GM04504 (cell line): Measurements from ENCODE around the gene GIPC2.
A peak's percentile ranks its signal among the peaks of the same experiment; 100 is the strongest.
"Not testable (repeated sequence)": the region's sequence is repeated elsewhere in the genome, so short reads cannot be mapped to it uniquely, and the experiment has no call there.

ENCODE experiments used
- DNase-seq: peaks from one replicate; pipeline ENCODE4 v3.0.0-alpha.2; 2012; ENCODE audit warnings: low read depth

The GIPC2 gene

DNA sequence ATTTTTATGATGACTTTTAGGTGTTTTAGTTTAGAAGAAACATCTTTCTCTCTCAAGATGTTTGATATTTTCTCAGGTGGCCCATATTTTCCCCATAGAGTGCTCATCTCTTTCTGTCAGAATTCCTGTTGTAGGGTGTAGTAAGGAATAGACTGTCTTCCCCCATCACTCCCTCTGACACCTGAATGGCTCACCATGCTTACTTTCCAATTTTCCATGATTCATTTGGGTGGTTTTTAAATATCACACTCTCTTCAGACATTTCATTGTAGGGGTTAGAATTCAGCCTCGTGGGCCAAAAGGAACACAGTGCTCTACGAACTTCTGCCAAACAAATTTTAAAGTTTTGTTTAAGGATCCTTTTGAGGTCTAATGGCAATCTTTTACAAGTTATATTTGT is 24.0 kb downstream of the GIPC2 start:
- DNase-seq = no peak

DNA sequence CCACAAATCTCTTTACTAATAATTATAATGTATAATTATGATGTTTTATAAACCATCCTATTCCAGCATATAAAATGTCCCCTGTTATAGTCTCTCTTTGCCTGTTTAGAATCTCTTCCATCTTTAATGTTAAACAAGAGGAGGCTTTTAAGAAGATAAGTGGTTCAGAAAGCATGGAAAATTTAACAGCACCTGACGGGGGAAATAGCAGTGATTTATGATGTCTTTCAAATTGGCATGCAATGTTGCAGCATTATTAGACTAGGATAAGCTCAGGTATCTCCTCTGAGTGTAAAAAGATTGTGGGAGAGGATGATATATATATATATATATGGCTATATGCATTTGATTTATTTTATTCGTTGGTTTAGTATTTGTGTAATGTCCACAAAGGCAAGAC is 24.4 kb downstream of the GIPC2 start:
- no peak for DNase-seq

DNA sequence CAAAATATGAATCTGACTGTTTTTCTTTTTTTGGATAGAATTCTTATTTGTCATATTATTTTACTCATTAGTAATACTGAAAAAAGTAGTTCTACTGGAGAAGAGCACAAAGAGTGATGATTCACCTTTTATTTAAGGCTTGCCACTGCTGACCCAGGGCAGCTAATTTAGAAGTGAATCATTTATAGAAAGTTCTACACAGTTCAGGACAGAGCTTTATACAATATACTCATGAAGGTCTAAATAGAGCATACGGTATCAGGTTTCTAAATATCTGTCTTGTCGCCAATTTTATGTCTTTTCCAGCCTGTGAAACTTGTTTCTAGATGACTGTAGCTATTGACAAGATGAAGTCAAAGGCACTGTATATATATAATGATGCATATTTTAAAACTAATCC is 25.0 kb downstream of the GIPC2 start:
- DNase-seq = peak; percentile 53

DNA sequence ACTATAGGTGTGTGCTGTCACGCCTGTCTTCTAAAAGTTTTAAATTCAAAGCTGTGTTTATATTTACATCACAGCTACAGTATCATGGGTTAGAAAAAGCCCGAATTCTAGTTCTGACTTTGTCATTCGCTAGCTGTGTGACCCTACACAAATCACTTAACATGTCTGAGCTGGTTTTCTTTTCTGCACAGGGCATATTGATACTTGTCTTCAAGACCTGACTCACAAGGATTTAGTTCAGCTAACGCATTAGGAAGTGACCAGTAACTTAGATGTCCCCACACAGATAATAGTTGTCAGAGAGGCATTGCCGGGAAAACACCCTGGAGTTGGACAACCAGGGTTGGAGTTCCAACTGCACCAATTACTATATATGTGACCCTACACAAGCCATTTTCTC is 25.9 kb downstream of the GIPC2 start:
- DNase-seq = no peak

DNA sequence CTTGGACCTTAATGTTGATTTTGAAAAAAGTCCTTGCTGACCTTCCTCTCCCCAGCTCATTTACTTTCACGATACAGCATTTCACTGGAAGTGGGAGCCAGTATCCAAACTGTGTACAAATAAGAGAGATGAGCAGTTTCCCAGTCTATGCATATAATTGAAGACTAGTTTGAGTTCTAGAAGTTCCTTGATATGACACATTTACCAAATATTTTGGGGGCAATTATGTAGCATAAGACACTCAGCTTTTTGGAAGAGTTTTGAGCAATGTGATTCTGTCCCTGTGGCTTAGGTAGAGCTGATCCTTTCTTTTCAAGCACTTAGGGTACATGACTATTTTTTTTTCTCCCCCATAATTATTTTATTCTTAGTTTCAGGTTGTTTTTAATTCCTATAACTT is 26.4 kb downstream of the GIPC2 start:
- no peak for DNase-seq

DNA sequence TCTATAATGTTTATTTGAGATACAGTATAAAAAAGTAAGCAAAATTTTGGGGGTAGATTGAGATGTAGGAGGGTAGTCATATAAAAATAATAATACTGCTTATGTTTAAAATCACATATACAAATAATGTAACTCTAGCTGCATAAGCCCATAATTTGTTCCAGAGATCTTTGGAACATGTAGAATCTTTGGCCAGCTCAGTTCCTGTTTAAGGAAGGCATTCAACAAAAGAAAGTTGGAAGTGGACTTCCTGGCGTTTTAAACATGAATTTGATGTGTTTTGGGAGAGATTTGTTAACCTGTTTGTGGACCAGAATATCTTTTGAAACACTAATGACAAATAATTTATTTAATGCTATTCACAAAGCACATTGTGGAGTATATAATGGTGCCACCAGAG is 27.7 kb downstream of the GIPC2 start:
- DNase-seq = no peak

DNA sequence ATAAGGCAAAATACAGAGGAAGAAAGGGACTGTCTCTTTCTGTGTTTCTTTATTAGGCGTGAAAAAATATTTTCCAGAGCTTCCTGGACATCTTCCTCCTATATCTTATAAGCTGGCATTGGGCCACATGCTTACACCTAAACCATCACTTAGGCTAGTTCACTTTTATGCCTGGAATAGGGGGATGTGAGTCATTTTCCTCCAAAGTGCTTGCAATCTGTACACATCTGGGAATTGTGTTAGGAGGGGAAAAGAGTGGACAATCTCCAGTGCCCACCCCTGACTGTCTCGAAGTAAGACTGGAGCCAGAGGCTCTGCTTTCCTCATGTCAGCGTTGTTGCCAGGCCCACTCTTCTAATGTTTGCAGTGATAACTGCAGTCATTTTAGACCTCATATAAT is 29.9 kb downstream of the GIPC2 start:
- DNase-seq = no peak

DNA sequence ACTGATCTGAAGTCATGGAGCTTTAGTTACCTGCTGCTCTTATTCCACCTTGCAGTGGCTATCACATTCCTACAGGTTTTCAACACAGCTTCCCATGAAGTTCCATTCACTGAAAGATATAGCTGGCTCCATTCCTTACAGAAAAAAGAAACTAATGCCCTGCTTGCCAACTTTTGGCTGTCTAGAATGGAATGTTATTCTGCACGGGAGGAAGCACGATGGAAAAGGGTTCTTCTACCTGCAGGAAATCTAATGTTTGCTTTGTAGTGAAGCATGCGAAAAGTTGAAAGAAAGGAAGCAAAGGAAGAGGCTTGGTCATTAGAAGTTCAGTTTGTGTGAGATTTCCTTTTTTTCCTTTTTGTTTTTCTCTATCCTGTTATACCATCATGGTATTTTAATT is 32.6 kb downstream of the GIPC2 start:
- no peak for DNase-seq

DNA sequence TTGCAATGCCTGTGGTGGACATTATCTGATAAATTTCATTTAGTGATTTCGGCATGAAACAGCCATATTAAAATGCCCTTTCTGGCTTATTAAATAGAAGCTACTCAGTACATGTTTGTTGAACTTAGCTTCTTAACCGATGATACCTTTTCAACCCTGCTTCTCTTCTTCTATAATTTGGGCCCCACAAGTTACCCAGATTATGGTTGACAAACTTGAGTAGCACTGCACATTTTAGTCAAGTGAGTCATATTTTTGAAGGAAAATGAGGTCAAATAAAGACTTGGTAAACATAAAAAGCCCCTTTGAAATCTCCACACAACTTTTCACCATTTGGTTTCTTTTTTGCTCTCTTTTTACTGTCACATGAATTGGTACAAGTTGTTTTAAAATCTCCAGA is 33.8 kb downstream of the GIPC2 start:
- DNase-seq = no peak

DNA sequence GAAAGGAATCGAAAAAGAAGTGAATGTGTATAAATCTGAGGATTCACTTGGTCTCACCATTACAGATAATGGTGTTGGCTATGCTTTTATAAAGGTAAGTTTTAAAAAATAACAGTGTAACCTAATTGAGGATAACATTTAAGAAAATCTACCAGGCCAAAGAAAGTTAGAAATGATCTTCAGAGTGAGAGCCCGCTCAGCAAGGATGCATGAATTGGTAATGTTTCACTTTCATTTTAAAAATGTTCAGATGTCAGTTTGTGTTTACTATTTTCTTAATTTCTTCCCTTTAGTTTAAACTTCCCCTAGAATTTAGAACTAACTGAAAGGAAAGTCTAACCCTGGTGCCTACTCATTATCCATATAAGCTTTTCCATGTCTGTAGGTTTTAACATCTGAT is 35.0 kb downstream of the GIPC2 start:
- DNase-seq = no peak

DNA sequence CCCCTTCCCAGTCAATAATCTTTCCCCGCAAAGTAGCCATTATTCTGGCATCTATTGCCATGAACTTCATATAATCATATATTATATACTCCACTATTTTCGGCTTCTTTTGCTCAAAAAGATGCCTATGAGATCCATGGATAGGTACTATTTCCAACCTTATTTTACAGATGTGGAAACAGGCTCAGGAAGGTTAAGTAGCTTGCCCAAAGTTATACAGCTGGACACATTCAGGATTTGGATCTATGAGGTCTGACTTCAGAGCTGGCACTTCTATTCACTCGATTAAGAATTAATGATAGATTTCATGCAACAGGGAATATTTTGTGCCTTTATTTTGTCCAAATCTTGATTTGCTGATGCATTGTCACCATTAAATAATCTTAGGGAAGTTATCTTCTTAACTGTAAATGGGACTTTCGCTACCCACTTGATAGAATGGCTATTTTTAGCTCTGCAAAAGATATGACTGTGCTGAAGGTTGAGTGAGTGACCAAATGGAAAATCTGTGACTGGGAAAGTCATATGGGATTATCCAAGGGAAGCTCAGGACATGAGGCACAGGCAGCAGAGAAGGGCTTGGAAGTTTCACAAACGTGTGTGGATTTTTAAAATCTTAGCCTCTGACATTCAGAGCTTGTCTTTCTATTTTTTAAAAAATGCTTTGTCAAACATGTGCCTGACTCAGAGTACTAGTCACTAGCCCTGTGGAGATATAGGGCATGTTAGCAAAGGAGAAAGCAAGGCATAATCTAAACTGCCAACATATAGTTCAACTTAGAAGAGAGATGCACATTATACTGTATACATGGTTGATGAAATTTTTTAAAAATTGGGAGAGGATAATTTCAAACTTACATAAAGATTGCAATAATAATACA is 36.5 kb downstream of the GIPC2 start:
- DNase-seq = no peak

DNA sequence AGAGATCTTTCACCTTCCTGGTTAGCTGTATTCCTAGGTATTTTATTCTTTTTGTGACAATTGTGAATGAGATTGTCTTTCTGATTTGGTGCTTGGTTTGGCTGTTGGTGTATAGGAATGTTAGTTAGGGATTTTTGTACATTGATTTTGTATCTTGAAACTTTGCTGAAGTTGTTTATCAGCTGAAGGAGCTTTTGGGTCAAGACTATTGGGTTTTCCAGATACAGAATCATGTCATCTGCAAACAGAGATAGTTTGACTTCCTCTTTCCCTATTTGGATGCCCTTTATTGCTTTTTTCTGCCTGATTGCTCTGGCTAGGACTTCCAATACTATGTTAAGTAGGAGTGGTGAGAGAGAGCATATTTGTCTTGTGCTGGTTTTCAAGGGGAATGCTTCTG is 38.9 kb downstream of the GIPC2 start:
- DNase-seq = not testable (repeated sequence)

DNA sequence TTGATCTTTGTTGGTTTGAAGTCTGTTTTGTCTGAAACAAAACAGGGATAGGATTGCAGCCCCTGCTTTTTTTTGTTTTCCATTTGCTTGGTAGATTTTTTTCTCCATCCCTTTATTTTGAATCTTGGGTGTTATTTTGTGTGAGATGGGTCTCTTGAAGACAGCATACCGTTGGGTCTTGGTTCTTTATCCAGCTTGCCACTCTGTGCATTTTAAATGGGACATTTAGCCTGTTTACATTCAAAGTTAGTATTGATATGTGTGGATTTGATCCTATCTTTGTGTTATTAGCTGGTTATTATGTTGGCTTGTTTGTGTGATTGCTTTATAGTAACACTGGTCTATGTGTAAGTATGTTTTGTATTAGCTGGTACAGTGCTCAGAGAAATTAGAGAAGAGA is 40.9 kb downstream of the GIPC2 start:
- DNase-seq = no peak

DNA sequence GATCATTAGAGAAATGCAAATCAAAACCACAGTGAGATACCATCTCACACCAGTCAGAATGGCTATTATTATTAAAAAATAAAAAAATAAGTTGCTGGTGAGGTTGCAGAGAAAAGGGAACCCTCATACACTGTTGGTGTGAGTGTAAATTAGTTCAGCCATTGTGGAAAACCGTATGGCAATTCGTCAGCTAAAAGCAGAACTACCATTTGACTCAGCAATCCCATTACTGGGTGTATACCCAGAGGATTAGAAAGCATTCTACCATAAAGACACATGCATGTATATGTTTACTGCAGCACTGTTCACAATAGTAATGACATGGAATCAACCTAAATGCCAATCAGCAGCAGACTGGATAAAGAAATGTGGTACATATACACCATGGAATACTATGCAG is 42.2 kb downstream of the GIPC2 start:
- no peak for DNase-seq

DNA sequence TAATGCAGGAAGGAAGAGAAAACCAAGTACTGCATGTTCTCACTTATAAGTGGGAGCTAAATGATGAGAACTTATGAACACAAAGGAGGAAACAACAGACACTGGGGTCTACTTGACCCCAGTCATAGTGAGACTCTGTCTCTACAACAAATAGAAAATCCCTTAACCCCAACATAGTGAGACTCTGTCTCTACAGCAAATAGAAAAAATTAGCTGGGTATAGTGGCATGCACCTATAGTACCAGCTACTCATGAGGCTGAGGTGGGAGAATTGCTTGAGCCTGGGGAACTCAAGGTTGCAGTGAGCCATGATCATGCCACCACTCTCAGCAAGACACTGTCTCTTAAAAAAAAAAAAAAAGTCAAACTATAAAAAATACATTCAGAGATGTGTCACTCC is 42.7 kb downstream of the GIPC2 start:
- DNase-seq = no peak

DNA sequence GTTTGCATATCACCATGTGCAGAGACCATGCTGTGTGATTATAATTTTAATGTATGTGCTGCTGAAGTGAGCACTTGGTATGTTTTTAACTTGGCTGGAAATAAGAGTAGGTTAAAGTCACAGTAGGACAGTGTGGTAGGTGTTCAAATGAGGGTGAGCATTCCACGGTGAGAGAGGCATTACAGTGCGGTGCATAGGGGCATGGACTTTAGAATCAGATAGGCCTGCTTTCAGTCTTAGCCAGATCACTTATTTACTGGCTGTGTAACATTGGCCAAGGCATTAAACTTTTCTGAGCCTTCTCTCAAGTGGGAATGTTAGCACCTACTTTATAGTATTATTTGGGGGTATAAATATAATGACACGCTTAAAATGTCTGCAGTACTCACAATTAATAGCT is 43.2 kb downstream of the GIPC2 start:
- no peak for DNase-seq

DNA sequence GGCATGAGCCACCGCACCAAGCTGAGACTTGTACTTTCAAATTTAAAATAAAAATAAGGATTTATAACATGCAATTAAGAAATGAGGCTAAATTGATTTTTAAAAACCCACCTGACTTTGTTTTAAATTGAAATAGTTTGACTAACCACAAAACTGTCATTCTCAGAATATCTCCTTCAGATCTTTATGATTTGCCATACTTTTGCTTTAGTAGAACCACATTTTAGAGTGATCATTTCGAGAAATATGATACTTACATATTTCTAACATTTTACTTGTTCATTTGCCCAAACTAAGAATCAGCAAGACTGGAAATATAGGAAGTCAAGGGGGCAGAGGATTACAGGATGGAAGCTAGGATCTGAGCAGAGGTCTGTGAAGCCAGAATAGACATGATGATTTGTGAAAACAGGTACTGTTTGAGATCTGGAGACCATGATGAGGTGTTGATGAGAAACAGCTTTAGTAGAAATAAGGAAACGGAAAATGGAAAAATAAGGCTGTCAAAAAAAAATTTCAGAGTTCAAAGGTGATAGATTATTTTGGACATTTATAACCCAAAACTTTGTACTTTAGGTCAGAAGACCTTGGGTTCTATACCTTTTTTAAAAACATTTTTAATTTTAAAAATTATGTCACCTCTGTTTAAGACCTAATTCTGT is 44.8 kb downstream of the GIPC2 start:
- no peak for DNase-seq

DNA sequence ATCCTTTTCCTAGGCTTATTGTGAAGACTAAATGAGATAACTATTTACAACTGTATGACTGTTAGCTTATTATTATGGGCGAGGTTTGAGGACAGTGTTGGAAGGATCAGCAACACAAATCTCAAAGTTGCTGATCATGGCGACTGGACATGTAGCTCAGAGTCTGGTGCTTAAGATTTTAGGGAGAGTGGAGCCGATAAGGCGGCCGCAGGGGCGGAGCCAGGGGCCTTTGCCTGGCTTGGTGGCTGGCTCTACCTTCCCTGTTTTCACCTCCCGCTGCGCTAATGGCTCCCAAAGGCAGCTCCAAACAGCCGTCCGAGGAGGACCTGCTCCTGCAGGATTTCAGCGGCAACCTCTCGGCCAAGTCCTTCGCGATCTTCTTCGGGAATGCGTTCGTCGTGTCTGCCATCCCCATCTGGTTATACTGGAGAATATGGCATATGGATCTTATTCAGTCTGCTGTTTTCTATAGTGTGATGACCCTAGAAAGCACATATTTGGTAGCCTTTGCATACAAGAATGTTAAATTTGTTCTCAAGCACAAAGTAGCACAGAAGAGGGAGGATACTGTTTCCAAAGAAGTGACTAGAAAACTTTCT is 45.5 kb downstream of the GIPC2 start:
- DNase-seq = no peak

DNA sequence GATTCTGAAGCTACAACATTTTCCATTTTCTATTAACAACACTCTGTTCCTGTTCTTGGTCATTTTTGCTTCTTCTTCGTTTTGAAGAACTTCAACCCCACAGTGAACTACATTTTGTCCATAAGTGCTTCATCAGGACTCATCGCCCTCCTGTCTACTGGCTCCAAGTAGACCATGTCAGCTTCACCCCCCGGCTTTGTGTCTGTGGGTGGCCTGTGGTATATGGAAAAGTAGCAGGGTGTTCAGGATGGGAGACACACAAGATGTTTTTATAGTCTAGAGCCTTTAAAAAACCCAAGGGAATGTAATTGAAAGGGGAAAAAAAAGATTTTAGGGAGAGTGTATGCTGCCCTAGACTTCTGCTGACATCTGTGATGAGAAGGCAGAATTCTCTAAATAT is 46.1 kb downstream of the GIPC2 start:
- DNase-seq = no peak

DNA sequence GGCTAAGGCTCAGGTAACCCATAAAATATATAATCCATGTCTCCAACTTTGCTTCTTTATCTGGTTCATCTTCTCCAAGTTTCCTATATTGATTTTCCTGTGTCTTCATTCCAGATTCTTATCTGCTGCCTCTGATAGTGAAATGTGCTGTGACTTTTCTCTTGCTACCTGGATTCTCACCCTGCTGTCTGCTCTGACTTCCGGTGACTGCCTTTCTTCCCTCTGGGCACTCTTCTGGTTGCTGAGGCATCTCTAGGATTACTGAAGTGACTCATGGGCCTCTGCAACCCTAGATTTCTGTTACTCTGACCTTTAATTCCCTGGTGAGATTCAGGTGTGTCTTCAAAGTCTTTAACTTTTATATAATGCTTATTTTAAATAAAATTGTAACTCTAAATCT is 46.9 kb downstream of the GIPC2 start:
- DNase-seq = no peak

DNA sequence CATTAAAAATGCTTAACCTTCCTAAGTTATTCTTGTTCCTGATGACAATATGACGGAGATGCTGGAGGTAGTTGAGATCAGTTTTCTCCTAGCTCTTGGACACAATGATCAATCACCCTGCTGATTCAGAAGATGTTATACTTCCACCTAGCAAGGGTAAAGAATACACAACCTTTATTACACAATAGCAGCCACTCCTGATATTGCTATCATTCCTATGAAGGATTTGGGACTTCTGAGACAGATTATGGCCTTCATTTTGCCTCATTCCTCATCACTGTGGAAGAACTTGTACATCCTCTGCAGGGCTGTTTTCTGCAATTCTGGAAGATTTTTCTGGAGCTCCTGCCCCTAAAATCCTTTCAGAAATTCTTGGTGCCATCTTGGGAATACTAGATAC is 47.8 kb downstream of the GIPC2 start:
- no peak for DNase-seq

DNA sequence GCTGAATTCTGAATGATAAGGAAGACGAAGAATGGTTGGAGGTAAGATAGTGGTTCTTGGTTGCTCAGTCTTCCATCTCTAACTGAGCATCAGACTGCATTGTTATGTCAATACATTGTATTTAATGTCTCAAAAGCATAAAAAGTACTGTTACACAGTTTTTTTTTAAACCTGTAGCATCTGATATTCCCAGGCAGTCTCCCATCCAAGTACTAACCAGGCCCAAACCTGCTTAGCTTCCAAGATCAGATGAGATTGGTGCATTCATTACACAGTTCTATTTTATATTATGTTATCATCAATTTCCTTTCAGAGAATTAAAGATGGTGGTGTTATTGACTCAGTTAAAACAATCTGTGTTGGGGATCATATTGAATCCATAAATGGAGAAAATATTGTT is 48.9 kb downstream of the GIPC2 start:
- no peak for DNase-seq

DNA sequence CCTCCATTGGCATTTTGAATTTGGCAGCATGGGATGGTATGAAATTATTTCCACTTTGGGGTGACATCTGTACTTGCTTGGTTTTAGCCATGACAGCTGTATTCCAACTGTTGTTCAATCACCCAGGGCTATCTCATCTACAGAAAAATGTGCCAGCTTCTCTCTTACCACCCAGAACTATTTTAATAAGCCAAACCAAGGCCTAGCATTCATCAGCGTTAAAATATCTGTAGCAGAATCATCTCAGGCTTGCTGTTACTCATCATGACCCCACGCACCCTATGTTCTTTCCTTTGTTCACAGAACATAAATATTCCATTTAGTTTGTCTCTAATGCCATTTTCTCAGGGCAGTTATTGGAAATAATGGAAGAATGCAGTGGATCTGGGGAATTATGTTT is 49.8 kb downstream of the GIPC2 start:
- peak; percentile 48 for DNase-seq
